HCT116 (cell line): ENCODE measurements around the gene PITPNC1. TPM values are rescaled to one million over a fixed set of nuclear protein-coding genes. Genes with fewer than 3 reads are reported as not detected.
"Not testable (repeated sequence)": the region's sequence is repeated elsewhere in the genome, so short reads cannot be mapped to it uniquely, and the experiment has no call there.

Source experiments
- ATAC-seq: fragments of 200-7000 bp; cut with Tn5 transposase; 2 replicates; pipeline ENCODE4 v1.9.1; 2020; ENCODE audit warnings: mild to moderate bottlenecking, moderate library complexity
- BruUV-seq: library from RNA; stranded (reverse); fragments of 400-500 nt; replicated peaks from 2 replicates; lab custom pipeline; 2021; lab: Mats Ljungman, UMichigan
- CTCF ChIA-PET: fragments of 300-600 bp; sonication (Branson Sonifier 250); formaldehyde crosslinking; loops from one replicate; lab custom pipeline; 2021; ENCODE audit warnings: antibody characterized with exemption; lab: Charles Lee
- POLR2A ChIA-PET: fragments of 300-600, 350-600 bp; sonication (Branson Sonifier 250); formaldehyde crosslinking; loops from one replicate; lab custom pipeline; 2021; ENCODE audit warnings: antibody characterized with exemption; lab: Charles Lee
- RAD21 ChIA-PET, 2 experiments: fragments of 300-600 bp; sonication (Branson Sonifier 250); formaldehyde crosslinking; loops; one replicate each; lab custom pipeline; 2023; ENCODE audit warnings: low total read pairs in 2 of 2; ENCODE audit not compliant: uncharacterized antibody in 2 of 2, unreplicated experiment in 2 of 2, low non-redundant PET in 1 of 2; lab: Charles Lee
- DNase-seq: peaks from one replicate; pipeline ENCODE4 v3.0.0-alpha.2; 2010; ENCODE audit warnings: low read depth, low spot score
- H2AFZ ChIP-seq: fragments of 200-600 bp; shearing (Covaris generic), sonication (generic); 2 replicates; pipeline ENCODE4 v1.6.1; 2017; ENCODE audit warnings: low read depth, mixed run types, mixed read lengths, antibody characterized with exemption, low read length; ENCODE audit not compliant: poor library complexity, severe bottlenecking
- H3K27ac ChIP-seq: 2 replicates; pipeline ENCODE4 v1.5.1; 2012; ENCODE audit warnings: low read depth, low read length
- H3K27me3 ChIP-seq: fragments of 200-600 bp; sonication (generic); 2 replicates; pipeline ENCODE4 v1.6.1; 2016; ENCODE audit warnings: mixed run types, low read length, mixed read lengths; ENCODE audit not compliant: insufficient read depth
- H3K36me3 ChIP-seq, 2 experiments: fragments of 200-500 bp in 1 of 2; fragments of 200-600 bp in 1 of 2; sonication (Bioruptor generic) in 1 of 2; sonication (generic) in 1 of 2; 2 replicates each; pipeline versions ENCODE4 v1.5.1 to v1.6.1; 2014 to 2016; ENCODE audit warnings: low read length in 2 of 2, inconsistent platforms in 1 of 2, mixed read lengths in 1 of 2, mixed run types in 1 of 2; ENCODE audit not compliant: insufficient read depth in 2 of 2, control insufficient read depth in 1 of 2
- H3K4me1 ChIP-seq, 2 experiments: fragments of 200-600 bp in 1 of 2; sonication (generic) in 1 of 2; 2 replicates each; pipeline versions ENCODE4 v1.5.1 to v1.6.1; 2012 to 2017; ENCODE audit warnings: low read length in 2 of 2, inconsistent platforms in 1 of 2, mild to moderate bottlenecking in 1 of 2, mixed read lengths in 1 of 2, mixed run types in 1 of 2, moderate library complexity in 1 of 2; ENCODE audit not compliant: insufficient read depth in 2 of 2, control insufficient read depth in 1 of 2
- H3K4me2 ChIP-seq: fragments of 200-600 bp; sonication (generic); 2 replicates; pipeline ENCODE4 v1.6.1; 2017; ENCODE audit warnings: mixed run types, low read length, mixed read lengths
- H3K4me3 ChIP-seq, 2 experiments: fragments of 200-600 bp in 1 of 2; sonication (generic) in 1 of 2; replicated peaks in 1 of 2; 2 replicates each; pipeline ENCODE4 v1.5.1; 2011 to 2016; ENCODE audit warnings: low read length in 2 of 2, control low read depth in 1 of 2, low read depth in 1 of 2, mild to moderate bottlenecking in 1 of 2, mixed read lengths in 1 of 2, mixed run types in 1 of 2
- H3K79me2 ChIP-seq: fragments of 200-600 bp; sonication (generic); 2 replicates; pipeline ENCODE4 v1.6.1; 2017; ENCODE audit warnings: mild to moderate bottlenecking, mixed run types, low read length, moderate library complexity, mixed read lengths; ENCODE audit not compliant: insufficient read depth
- H3K9ac ChIP-seq: fragments of 200-600 bp; sonication (generic); 2 replicates; pipeline ENCODE4 v1.6.1; 2016; ENCODE audit warnings: low read length, mixed read lengths
- H3K9me2 ChIP-seq: fragments of 200-600 bp; sonication (generic), shearing (Covaris generic); 2 replicates; pipeline ENCODE4 v1.6.1; 2017; ENCODE audit warnings: mixed run types, mild to moderate bottlenecking, moderate library complexity; ENCODE audit not compliant: insufficient read depth
- H3K9me3 ChIP-seq, 2 experiments: fragments of 200-500 bp in 1 of 2; fragments of 200-600 bp in 1 of 2; sonication (Bioruptor generic) in 1 of 2; sonication (generic) in 1 of 2; 2 replicates each; pipeline ENCODE4 v1.6.1; 2014 to 2017; ENCODE audit warnings: low read length in 2 of 2, mixed read lengths in 2 of 2, inconsistent platforms in 1 of 2, low read depth in 1 of 2, mild to moderate bottlenecking in 1 of 2, mixed run types in 1 of 2, moderate library complexity in 1 of 2; ENCODE audit not compliant: control insufficient read depth in 1 of 2, insufficient read depth in 1 of 2
- H4K20me1 ChIP-seq: fragments of 200-600 bp; sonication (generic), shearing (Covaris generic); 2 replicates; pipeline ENCODE4 v1.6.1; 2017; ENCODE audit warnings: mixed run types, mild to moderate bottlenecking, moderate library complexity; ENCODE audit not compliant: insufficient read depth
- ATF3 ChIP-seq: IDR thresholded peaks from 2 replicates; pipeline ENCODE4 v1.6.1; 2012
- CEBPB ChIP-seq: IDR thresholded peaks from 2 replicates; pipeline ENCODE4 v1.6.1; 2012; ENCODE audit warnings: low read depth
- EGR1 ChIP-seq: IDR thresholded peaks from 2 replicates; pipeline ENCODE4 v1.6.1; 2012; ENCODE audit warnings: low read depth
- EZH2 ChIP-seq: fragments of 200-600 bp; sonication (generic); IDR thresholded peaks from 2 replicates; pipeline ENCODE4 v1.6.1; 2017; ENCODE audit warnings: antibody characterized with exemption, mixed run types
- MAX ChIP-seq: IDR thresholded peaks from 2 replicates; pipeline ENCODE4 v1.6.1; 2012
- POLR2A ChIP-seq: IDR thresholded peaks from 2 replicates; pipeline ENCODE4 v1.7.0; 2011; ENCODE audit warnings: borderline replicate concordance; ENCODE audit not compliant: insufficient read depth, insufficient read length; ENCODE audit errors: extremely low read depth
- REST ChIP-seq: IDR thresholded peaks from 2 replicates; pipeline ENCODE4 v1.6.1; 2012; ENCODE audit warnings: low read depth
- SRF ChIP-seq: IDR thresholded peaks from 2 replicates; pipeline ENCODE4 v1.6.1; 2012; ENCODE audit warnings: low read depth
- TCF7L2 ChIP-seq: IDR thresholded peaks from 2 replicates; pipeline ENCODE4 v1.7.0; 2011; ENCODE audit warnings: borderline replicate concordance, inconsistent platforms; ENCODE audit not compliant: insufficient read depth, insufficient read length; ENCODE audit errors: extremely low read depth
- YY1 ChIP-seq: IDR thresholded peaks from 2 replicates; pipeline ENCODE4 v1.6.1; 2011; ENCODE audit warnings: low read length, low read depth, moderate library complexity, mild to moderate bottlenecking; ENCODE audit not compliant: insufficient replicate concordance; ENCODE audit errors: extremely low read depth
- ZBTB33 ChIP-seq: IDR thresholded peaks from 2 replicates; pipeline ENCODE4 v1.6.1; 2011; ENCODE audit warnings: mild to moderate bottlenecking, low read length, moderate library complexity; ENCODE audit not compliant: insufficient replicate concordance; ENCODE audit errors: extremely low read depth
- ZFX ChIP-seq: fragments of 450-650 bp; IDR thresholded peaks from 2 replicates; pipeline ENCODE4 v1.6.1; 2017
- ZNF274 ChIP-seq: fragments of 200-500 bp; sonication (Bioruptor generic); IDR thresholded peaks from 2 replicates; pipeline ENCODE4 v1.6.1; 2014; ENCODE audit warnings: mild to moderate bottlenecking, low read depth, low read length, inconsistent platforms
- intact Hi-C: fragments of 100-400 bp; cut with micrococcal nuclease; formaldehyde crosslinking; loops from 2 replicates; pipeline ENCODE4 v1.10.0; 2022
- total RNA-seq: library from RNA; stranded (reverse); gene quantifications from one replicate; pipeline ENCODE4 v1.2.1, GENCODE V29; 2021; ENCODE audit not compliant: unreplicated experiment

The PITPNC1 gene
- total RNA-seq, 1 experiment from 2014 or later: 41.9 TPM

GRCh38 chr17:67648032-67648905 is 271.2 kb downstream of the PITPNC1 start:
- ChIA-PET CTCF (interaction anchor here (0.9 kb wide), 1 partner anchor 269 kb away, joined by 4 read pairs; no protein-coding TSS in a partner anchor), RAD21 (no interaction called here), POLR2A (no interaction called here)
- Histone ChIP-seq H3K4me1 (no peaks in the 10 kb centered on the region), H3K9me2 (no peaks in the 10 kb centered on the region), H3K9ac (no peak overlapping the region), H3K4me3 (no peak overlapping the region), H3K4me2 (no peak overlapping the region), H3K36me3 (no peaks in the 10 kb centered on the region), H3K9me3 (no peaks in the 10 kb centered on the region), H3K27me3 (no peaks in the 10 kb centered on the region), H3K79me2 (no peaks in the 10 kb centered on the region), H4K20me1 (no peaks in the 10 kb centered on the region), H2AFZ (no peak overlapping the region), H3K27ac (no peak overlapping the region)
- TF ChIP-seq ZNF274 (no peak), ZFX (no peak), POLR2A (no peak), EGR1 (no peak), MAX (no peak), REST (no peak), ZBTB33 (no peak), YY1 (no peak), EZH2 (no peak), TCF7L2 (no peak), CEBPB (no peak), ATF3 (no peak), SRF (no peak)
- BruUV-seq: no TSS peak
- ATAC-seq: no peak
- no peak for DNase-seq
- intact Hi-C loops: no loop called here

GRCh38 chr17:67648906-67649295 is 271.8 kb downstream of the PITPNC1 start:
- H3K36me3 ChIP-seq, H3K9me2 ChIP-seq, H2AFZ ChIP-seq, DNase-seq, H3K9ac ChIP-seq, H3K9me3 ChIP-seq, ATAC-seq, BruUV-seq, H3K27ac ChIP-seq, H3K4me3 ChIP-seq, H3K27me3 ChIP-seq, POLR2A ChIA-PET, H3K4me1 ChIP-seq, CTCF ChIA-PET, H3K79me2 ChIP-seq, H3K4me2 ChIP-seq, RAD21 ChIA-PET, H4K20me1 ChIP-seq, intact Hi-C loops: not testable (repeated sequence)
